Tibial nerve (tissue), 3 donors: Measurements from ENCODE around the gene ZBED1.

Source experiments
- POLR2A ChIP-seq, 2 donors: fragments of 450-650 bp; IDR thresholded peaks; one replicate each; pipeline ENCODE4 v1.6.1; 2017; ENCODE audit warnings: antibody characterized with exemption in 2 of 2, mild to moderate bottlenecking in 2 of 2, moderate library complexity in 2 of 2
- TF ChIP-seq, protein P1 (sequence below), 5 experiments: fragments of 200-600 bp in 3 of 5; fragments of 450-650 bp in 2 of 5; sonication (generic) in 3 of 5; IDR thresholded peaks; one replicate each; pipeline ENCODE4 v1.5.1; 2016 to 2019; ENCODE audit warnings: antibody characterized with exemption in 5 of 5, mild to moderate bottlenecking in 3 of 5, moderate library complexity in 2 of 5

DNA sequence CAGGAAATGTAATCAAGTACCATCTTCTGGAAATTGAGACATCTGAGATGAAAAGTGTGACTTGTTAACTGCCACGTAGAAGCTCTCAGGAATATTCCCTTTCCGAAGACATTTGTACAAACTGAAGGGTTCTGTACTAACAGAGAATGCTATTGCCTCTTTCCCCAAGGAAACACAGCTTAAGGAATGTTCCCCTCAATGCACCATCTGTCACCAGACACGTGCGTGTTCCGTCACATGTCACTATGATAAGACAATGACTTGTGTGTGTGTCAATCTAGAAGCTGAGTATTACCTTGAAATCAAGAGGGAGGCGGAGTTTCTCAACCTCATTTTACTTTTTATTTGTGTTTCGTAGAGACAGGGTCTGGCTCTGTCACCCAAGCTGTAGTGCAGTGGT, 58.1 kb downstream of the ZBED1 start:
- no peak for TF ChIP-seq POLR2A (IDR thresholded peaks at IDR 0.05)
- TF ChIP-seq, protein P1, sequence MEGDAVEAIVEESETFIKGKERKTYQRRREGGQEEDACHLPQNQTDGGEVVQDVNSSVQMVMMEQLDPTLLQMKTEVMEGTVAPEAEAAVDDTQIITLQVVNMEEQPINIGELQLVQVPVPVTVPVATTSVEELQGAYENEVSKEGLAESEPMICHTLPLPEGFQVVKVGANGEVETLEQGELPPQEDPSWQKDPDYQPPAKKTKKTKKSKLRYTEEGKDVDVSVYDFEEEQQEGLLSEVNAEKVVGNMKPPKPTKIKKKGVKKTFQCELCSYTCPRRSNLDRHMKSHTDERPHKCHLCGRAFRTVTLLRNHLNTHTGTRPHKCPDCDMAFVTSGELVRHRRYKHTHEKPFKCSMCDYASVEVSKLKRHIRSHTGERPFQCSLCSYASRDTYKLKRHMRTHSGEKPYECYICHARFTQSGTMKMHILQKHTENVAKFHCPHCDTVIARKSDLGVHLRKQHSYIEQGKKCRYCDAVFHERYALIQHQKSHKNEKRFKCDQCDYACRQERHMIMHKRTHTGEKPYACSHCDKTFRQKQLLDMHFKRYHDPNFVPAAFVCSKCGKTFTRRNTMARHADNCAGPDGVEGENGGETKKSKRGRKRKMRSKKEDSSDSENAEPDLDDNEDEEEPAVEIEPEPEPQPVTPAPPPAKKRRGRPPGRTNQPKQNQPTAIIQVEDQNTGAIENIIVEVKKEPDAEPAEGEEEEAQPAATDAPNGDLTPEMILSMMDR (IDR thresholded peaks at IDR 0.05) = no peak
